Vagina (tissue), 2 donors: Measurements from ENCODE around the gene NCEH1. TPM values are rescaled to one million over a fixed set of nuclear protein-coding genes. Genes with fewer than 3 reads are reported as not detected.
A peak's percentile ranks its signal among the peaks of the same experiment; 100 is the strongest.
"Not testable (repeated sequence)": the region's sequence is repeated elsewhere in the genome, so short reads cannot be mapped to it uniquely, and the experiment has no call there.

Source experiments
- DNase-seq, 2 donors: peaks; one replicate each; pipeline ENCODE4 v3.0.0-alpha.2; 2017; ENCODE audit errors: extremely low spot score in 2 of 2
- H3K27ac ChIP-seq: fragments of 200-600 bp; sonication (generic); one replicate; pipeline ENCODE4 v1.5.1; 2019
- H3K27me3 ChIP-seq: fragments of 200-600 bp; sonication (generic); one replicate; pipeline ENCODE4 v1.5.1; 2019
- H3K36me3 ChIP-seq, 2 donors: fragments of 200-600 bp; sonication (generic); one replicate each; pipeline ENCODE4 v1.5.1; 2017 to 2019
- H3K4me1 ChIP-seq: fragments of 200-600 bp; sonication (generic); one replicate; pipeline ENCODE4 v1.5.1; 2019
- H3K4me3 ChIP-seq, 2 donors: fragments of 200-600 bp; sonication (generic); 1 replicate in 1 of 2; 2 replicates in 1 of 2; pipeline ENCODE4 v1.5.1; 2016 to 2019
- H3K9me3 ChIP-seq: fragments of 200-600 bp; sonication (generic); one replicate; pipeline ENCODE4 v1.5.1; 2019
- POLR2A ChIP-seq, 2 donors: fragments of 450-650 bp; IDR thresholded peaks; one replicate each; pipeline ENCODE4 v1.6.1; 2017; ENCODE audit warnings: antibody characterized with exemption in 2 of 2, mild to moderate bottlenecking in 2 of 2, moderate library complexity in 2 of 2
- POLR2AphosphoS5 ChIP-seq, 2 donors: sonication (generic); formaldehyde crosslinking; IDR thresholded peaks; one replicate each; pipeline ENCODE4 v1.9.0; 2017; ENCODE audit warnings: antibody characterized with exemption in 2 of 2, mild to moderate bottlenecking in 2 of 2, low read depth in 1 of 2; ENCODE audit not compliant: insufficient read depth in 1 of 2
- intact Hi-C: fragments of 100-400 bp; cut with DNase I; formaldehyde crosslinking; loops from one replicate; pipeline ENCODE4 v1.15.1; 2023
- total RNA-seq: library from RNA; depleted of rRNA; stranded (reverse); fragments of >200 nt; gene quantifications from one replicate; pipeline ENCODE4 v1.2.3, GENCODE V29; 2016
- TF ChIP-seq, protein P1 (sequence below), 3 experiments: fragments of 450-650 bp in 2 of 3; fragments of 200-600 bp in 1 of 3; sonication (generic) in 1 of 3; IDR thresholded peaks; one replicate each; pipeline ENCODE4 v1.5.1; 2017 to 2019; ENCODE audit warnings: antibody characterized with exemption in 3 of 3, mild to moderate bottlenecking in 2 of 3, moderate library complexity in 2 of 3

NCEH1 gene
- total RNA-seq, 1 donor from 2014 or later = 7.4 TPM

DNA sequence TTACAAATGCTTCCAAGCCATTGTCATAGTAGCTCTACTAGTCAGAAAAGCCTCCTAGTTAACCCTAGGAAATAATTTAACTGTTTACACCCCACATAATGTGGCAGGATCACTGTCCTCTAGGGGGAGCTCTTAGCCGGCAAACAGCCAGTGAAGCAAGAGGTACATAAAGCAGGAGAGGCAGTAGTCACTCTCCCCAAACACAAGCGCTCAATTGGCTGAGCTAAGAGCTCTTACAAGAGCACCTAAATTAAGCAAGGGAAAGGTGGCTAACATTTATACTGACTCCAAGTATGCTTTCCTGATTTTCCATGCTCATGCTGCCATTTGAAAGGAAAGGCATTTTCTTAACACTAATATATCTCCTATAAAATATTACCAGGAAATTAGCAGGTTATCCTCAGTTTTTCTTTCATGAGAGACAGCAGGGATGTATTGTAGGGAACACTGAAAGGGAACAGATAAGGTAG lies 37.6 kb downstream of the NCEH1 start:
- H3K4me3 ChIP-seq = no peak overlapping the region
- intact Hi-C loops = no loop called here
- H3K27ac ChIP-seq = no peak overlapping the region
- H3K4me1 ChIP-seq = peaks cover 29% of the 10 kb centered on the region
- TF ChIP-seq, protein P1, sequence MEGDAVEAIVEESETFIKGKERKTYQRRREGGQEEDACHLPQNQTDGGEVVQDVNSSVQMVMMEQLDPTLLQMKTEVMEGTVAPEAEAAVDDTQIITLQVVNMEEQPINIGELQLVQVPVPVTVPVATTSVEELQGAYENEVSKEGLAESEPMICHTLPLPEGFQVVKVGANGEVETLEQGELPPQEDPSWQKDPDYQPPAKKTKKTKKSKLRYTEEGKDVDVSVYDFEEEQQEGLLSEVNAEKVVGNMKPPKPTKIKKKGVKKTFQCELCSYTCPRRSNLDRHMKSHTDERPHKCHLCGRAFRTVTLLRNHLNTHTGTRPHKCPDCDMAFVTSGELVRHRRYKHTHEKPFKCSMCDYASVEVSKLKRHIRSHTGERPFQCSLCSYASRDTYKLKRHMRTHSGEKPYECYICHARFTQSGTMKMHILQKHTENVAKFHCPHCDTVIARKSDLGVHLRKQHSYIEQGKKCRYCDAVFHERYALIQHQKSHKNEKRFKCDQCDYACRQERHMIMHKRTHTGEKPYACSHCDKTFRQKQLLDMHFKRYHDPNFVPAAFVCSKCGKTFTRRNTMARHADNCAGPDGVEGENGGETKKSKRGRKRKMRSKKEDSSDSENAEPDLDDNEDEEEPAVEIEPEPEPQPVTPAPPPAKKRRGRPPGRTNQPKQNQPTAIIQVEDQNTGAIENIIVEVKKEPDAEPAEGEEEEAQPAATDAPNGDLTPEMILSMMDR (IDR thresholded peaks at IDR 0.05) = peak; percentile 27 to 48 (median 36)
- TF ChIP-seq POLR2A (IDR thresholded peaks at IDR 0.05) (no peak), POLR2AphosphoS5 (IDR thresholded peaks at IDR 0.05; ENCODE audit: insufficient read depth in 1 of 2, low read depth in 1 of 2) (peak in 1 of 2 donors; percentile 25)
- H3K9me3 ChIP-seq = no peaks in the 10 kb centered on the region
- H3K36me3 ChIP-seq = no peaks in the 10 kb centered on the region
- DNase-seq = no peak
- H3K27me3 ChIP-seq = no peaks in the 10 kb centered on the region

DNA sequence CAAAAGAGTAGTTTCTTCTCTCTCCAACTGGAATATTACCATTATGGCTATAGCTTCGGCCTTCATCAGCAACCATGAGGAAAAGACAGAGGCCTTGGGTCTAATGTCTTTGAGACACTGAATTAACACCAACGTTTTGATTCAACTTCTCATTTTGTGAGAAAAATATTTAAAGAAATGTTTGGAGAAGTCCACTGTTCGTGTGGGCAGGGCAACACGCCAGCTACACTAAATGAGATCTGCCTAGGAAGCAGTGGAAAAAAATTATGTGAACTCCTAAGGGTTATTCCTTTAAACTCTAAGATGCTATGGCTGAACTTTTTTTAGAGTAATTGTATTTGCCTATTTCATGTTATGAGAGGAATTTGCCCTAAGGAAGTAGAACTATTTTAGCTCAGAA lies 41.8 kb downstream of the NCEH1 start:
- Histone ChIP-seq H3K27me3 (no peaks in the 10 kb centered on the region), H3K9me3 (no peaks in the 10 kb centered on the region), H3K27ac (no peak overlapping the region), H3K4me1 (peaks cover 16% of the 10 kb centered on the region), H3K4me3 (no peak overlapping the region), H3K36me3 (no peaks in the 10 kb centered on the region)
- intact Hi-C loops = loop anchor here (5.0 kb wide), 1 partner anchor 182 kb away; no protein-coding TSS in a partner anchor
- TF ChIP-seq POLR2AphosphoS5 (IDR thresholded peaks at IDR 0.05; ENCODE audit: insufficient read depth in 1 of 2, low read depth in 1 of 2) = no peak
- DNase-seq = no peak

DNA sequence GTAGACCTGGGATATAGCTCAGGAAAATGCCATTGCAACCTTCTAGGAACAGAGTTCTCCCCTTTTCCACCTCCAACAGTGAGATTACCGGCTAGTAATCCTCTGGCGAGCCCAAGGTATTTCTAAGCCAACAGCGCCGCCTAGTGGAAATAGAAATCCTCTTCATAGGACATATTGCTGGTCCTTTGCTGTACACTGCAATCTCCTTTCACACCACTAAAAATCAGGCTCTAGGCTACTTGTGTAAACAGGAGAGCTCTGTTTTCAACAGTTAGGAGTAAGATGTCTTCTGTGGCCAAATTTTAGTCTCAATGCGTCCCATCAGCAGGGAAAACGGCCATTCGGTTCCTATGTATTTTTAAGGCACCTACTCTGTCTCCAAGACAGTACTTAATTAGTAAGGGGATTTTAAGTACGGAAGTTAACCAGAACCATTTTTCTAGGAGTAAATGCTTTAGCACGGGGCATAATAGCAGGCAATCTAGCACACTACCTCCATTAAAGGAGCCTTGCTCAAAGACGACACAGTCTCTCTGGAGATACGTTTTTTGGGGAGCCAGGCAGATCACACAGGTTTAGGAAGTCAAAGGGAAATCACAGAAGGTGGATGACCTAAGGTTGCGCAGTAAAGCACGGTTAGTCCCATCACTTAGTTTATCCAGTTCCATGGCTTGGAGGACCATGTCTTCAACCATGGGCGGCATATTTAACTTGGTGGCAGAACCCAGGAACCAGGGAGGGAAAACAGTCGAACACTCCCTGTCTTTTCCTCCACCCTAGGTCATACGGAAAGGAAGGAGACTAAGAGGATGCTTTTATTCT lies 43.8 kb downstream of the NCEH1 start:
- intact Hi-C loops = loop anchor here (5.0 kb wide), 1 partner anchor 180 kb away; no protein-coding TSS in a partner anchor
- peak overlapping the region in 1 of 2 donors; percentile 17 for H3K4me3 ChIP-seq
- no peak for DNase-seq

DNA sequence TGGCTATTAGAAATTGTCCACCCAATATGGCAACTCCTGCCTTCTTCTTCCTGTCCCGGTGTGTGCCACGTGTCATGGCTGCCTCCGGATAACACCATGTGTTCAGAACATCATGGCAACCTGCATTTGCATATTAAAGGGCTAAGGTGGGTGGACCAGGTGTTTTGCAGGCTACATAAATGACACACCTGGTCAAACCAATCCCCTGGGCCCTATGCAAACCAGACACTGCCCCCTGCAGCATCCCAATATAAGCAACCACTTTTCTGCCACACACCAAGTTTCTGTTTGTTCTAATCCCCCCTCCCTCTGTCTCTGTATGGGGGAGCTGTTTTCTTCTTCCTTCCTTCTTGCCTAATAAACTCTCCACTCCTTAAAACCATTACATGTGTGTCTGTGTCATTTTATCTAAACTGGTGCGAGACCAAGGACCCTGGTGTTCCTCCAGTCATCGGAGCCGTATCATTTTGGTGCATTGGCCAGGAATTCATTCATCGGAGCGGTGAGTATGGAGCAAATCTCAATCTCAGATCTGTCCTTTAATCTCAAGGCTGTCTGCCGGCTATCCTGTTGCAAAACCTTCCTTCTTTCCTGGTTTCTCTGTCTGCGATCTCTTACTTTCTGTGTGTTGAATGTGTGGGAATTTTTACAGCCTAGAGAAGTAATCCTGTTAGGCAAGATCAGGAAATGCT lies 44.5 kb downstream of the NCEH1 start:
- Histone ChIP-seq H3K36me3 (no peaks in the 10 kb centered on the region), H3K4me1 (peaks cover 11% of the 10 kb centered on the region), H3K4me3 (peak overlapping the region in 1 of 2 donors; percentile 17), H3K27ac (no peak overlapping the region), H3K9me3 (no peaks in the 10 kb centered on the region), H3K27me3 (no peaks in the 10 kb centered on the region)
- intact Hi-C loops = loop anchor here (5.0 kb wide), 1 partner anchor 179 kb away; no protein-coding TSS in a partner anchor
- TF ChIP-seq, protein P1 (IDR thresholded peaks at IDR 0.05) = no peak
- TF ChIP-seq POLR2A (IDR thresholded peaks at IDR 0.05) = no peak
- no peak for TF ChIP-seq POLR2AphosphoS5 (IDR thresholded peaks at IDR 0.05; ENCODE audit: insufficient read depth in 1 of 2, low read depth in 1 of 2)
- DNase-seq = no peak

More for the DNA sequence above, 43.8 kb downstream of the NCEH1 start:
- Histone ChIP-seq H3K36me3 (no peaks in the 10 kb centered on the region), H3K27ac (no peak overlapping the region), H3K27me3 (no peaks in the 10 kb centered on the region), H3K9me3 (no peaks in the 10 kb centered on the region), H3K4me1 (peaks cover 11% of the 10 kb centered on the region)
- peak in 1 of 2 donors; percentile 32 for TF ChIP-seq POLR2AphosphoS5 (IDR thresholded peaks at IDR 0.05; ENCODE audit: insufficient read depth in 1 of 2, low read depth in 1 of 2)
- TF ChIP-seq, protein P1 (IDR thresholded peaks at IDR 0.05) = peak; percentile 65 to 92 (median 91)
- no peak for TF ChIP-seq POLR2A (IDR thresholded peaks at IDR 0.05)

DNA sequence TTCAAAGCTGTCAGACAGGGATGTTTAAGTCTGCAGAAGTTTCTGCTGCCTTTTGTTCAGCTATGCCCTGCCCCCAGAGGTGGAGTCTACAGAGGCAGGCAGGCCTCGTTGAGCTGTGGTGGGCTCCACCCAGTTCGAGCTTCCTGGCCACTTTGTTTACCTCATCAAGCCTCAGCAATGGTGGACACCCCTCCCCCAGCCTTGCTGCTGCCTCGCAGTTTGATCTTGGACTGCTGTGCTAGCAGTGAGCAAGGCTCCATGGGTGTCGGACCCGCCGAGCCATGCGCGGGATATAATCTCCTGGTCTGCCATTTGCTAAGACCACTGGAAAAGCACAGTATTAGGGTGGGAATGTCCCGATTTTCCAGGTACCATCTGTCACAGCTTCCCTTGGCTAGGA lies 45.4 kb downstream of the NCEH1 start:
- peaks cover 11% of the 10 kb centered on the region for H3K4me1 ChIP-seq
- not testable (repeated sequence) for H3K27ac ChIP-seq, H3K9me3 ChIP-seq, DNase-seq, H3K36me3 ChIP-seq, H3K4me3 ChIP-seq, H3K27me3 ChIP-seq
- intact Hi-C loops = loop anchor here (5.0 kb wide), 1 partner anchor 178 kb away; no protein-coding TSS in a partner anchor

DNA sequence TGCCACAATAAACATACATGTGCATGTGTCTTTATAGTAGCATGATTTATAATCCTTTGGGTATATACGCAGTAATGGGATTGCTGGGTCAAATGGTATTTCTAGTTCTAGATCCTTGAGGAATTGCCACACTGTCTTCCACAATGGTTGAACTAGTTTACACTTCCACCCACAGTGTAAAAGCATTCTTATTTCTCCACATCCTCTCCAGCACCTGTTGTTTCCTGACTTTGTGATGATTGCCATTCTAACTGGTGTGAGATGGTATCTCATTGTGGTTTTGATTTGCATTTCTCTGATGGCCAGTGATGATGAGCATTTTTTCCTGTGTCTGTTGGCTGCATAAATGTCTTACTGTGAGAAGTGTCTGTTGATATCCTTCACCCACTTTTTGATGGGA lies 50.4 kb downstream of the NCEH1 start:
- H3K36me3 ChIP-seq, intact Hi-C loops, H3K4me3 ChIP-seq, H3K4me1 ChIP-seq, H3K9me3 ChIP-seq, H3K27ac ChIP-seq, DNase-seq, H3K27me3 ChIP-seq: not testable (repeated sequence)
